Astrocyte (in vitro differentiated cells and primary cell): ENCODE measurements around the gene NAT9. TPM values are rescaled to one million over a fixed set of nuclear protein-coding genes. Genes with fewer than 3 reads are reported as not detected.

Experiments used
- DNase-seq: peaks from one replicate; pipeline ENCODE4 v3.0.0-alpha.2; 2010; ENCODE audit warnings: low read depth
- FAIRE-seq: peaks from 2 replicates; lab custom pipeline; 2011; peaks lifted over from hg19 to GRCh38; lab: Jason Lieb, UNC
- H2AFZ ChIP-seq: 2 replicates; pipeline ENCODE4 v1.6.0; 2012; ENCODE audit warnings: low read depth, low read length, inconsistent platforms
- H3K27ac ChIP-seq: 2 replicates; pipeline ENCODE4 v1.5.1; 2011; ENCODE audit warnings: low read depth, low read length, inconsistent platforms
- H3K27me3 ChIP-seq: 2 replicates; pipeline ENCODE4 v1.6.0; 2011; ENCODE audit warnings: low read length, inconsistent platforms; ENCODE audit not compliant: insufficient read depth
- H3K36me3 ChIP-seq: 2 replicates; pipeline ENCODE4 v1.5.1; 2011; ENCODE audit warnings: low read length, inconsistent platforms; ENCODE audit not compliant: insufficient read depth
- H3K4me1 ChIP-seq: 2 replicates; pipeline ENCODE4 v1.5.1; 2011; ENCODE audit warnings: low read length, inconsistent platforms; ENCODE audit not compliant: insufficient read depth
- H3K4me2 ChIP-seq: 2 replicates; pipeline ENCODE4 v1.6.0; 2012; ENCODE audit warnings: low read length, inconsistent platforms
- H3K4me3 ChIP-seq: 2 replicates; pipeline ENCODE4 v1.5.1; 2011; ENCODE audit warnings: low read depth, mild to moderate bottlenecking, low read length, inconsistent platforms; ENCODE audit not compliant: insufficient read depth
- H3K79me2 ChIP-seq: 2 replicates; pipeline ENCODE4 v1.6.0; 2012; ENCODE audit warnings: mild to moderate bottlenecking, low read length, inconsistent platforms; ENCODE audit not compliant: insufficient read depth
- H3K9ac ChIP-seq: 2 replicates; pipeline ENCODE4 v1.6.0; 2012; ENCODE audit warnings: mild to moderate bottlenecking, low read length, inconsistent platforms
- H3K9me3 ChIP-seq: 2 replicates; pipeline ENCODE4 v1.5.1; 2012; ENCODE audit warnings: low read depth, mild to moderate bottlenecking, low read length, inconsistent platforms; ENCODE audit not compliant: insufficient read depth
- H4K20me1 ChIP-seq: 2 replicates; pipeline ENCODE4 v1.6.0; 2012; ENCODE audit warnings: low read length, inconsistent platforms; ENCODE audit not compliant: insufficient read depth
- H3K27ac Mint-ChIP-seq: one replicate; pipeline ENCODE4 v1.8.0; 2021; ENCODE audit warnings: mild to moderate bottlenecking, mixed read lengths; ENCODE audit not compliant: unreplicated experiment
- H3K27me3 Mint-ChIP-seq: one replicate; pipeline ENCODE4 v1.8.0; 2021; ENCODE audit warnings: low read depth, mixed read lengths; ENCODE audit not compliant: unreplicated experiment
- H3K36me3 Mint-ChIP-seq: one replicate; pipeline ENCODE4 v1.8.0; 2021; ENCODE audit warnings: low read depth, mixed read lengths; ENCODE audit not compliant: unreplicated experiment
- H3K4me1 Mint-ChIP-seq: one replicate; pipeline ENCODE4 v1.8.0; 2021; ENCODE audit warnings: low read depth, mixed read lengths; ENCODE audit not compliant: unreplicated experiment
- H3K4me3 Mint-ChIP-seq: one replicate; pipeline ENCODE4 v1.8.0; 2021; ENCODE audit warnings: mild to moderate bottlenecking, moderate library complexity, mixed read lengths; ENCODE audit not compliant: unreplicated experiment
- H3K9me3 Mint-ChIP-seq: one replicate; pipeline ENCODE4 v1.8.0; 2021; ENCODE audit warnings: mild to moderate bottlenecking, mixed read lengths; ENCODE audit not compliant: unreplicated experiment
- CTCF ChIP-seq: IDR thresholded peaks from 2 replicates; pipeline ENCODE4 v1.5.1; 2011; ENCODE audit warnings: low read depth, mild to moderate bottlenecking, inconsistent platforms, low read length, moderate library complexity; ENCODE audit not compliant: insufficient read depth
- EZH2 ChIP-seq: IDR thresholded peaks from 2 replicates; pipeline ENCODE4 v1.6.1; 2012; ENCODE audit warnings: mild to moderate bottlenecking, low read length, inconsistent platforms; ENCODE audit not compliant: insufficient read depth
- total RNA-seq: library from RNA; stranded (reverse); gene quantifications from 2 replicates; pipeline ENCODE4 v1.2.1, GENCODE V29; 2021

NAT9 gene
- total RNA-seq, 1 donor from 2014 or later = 58.4 TPM

GRCh38 chr17:74742153-74742515 lies 34.0 kb downstream of the NAT9 start:
- TF ChIP-seq CTCF = no peak
- no peak for TF ChIP-seq EZH2
- Histone ChIP-seq H3K36me3 (no peaks in the 10 kb centered on the region), H3K9me3 (no peaks in the 10 kb centered on the region), H4K20me1 (no peaks in the 10 kb centered on the region), H3K27me3 (peaks cover 28% of the 10 kb centered on the region), H3K79me2 (no peaks in the 10 kb centered on the region), H3K27ac (no peak overlapping the region), H3K4me3 (no peak overlapping the region), H3K9ac (no peak overlapping the region), H2AFZ (no peak overlapping the region), H3K4me2 (no peak overlapping the region), H3K4me1 (peaks cover 12% of the 10 kb centered on the region)
- peaks cover 27% of the 10 kb centered on the region for H3K27me3 Mint-ChIP-seq
- H3K4me1 Mint-ChIP-seq = peaks cover 9% of the 10 kb centered on the region
- H3K27ac Mint-ChIP-seq = no peak overlapping the region
- FAIRE-seq = no peak
- no peak for DNase-seq
- H3K9me3 Mint-ChIP-seq = no peaks in the 10 kb centered on the region
- no peaks in the 10 kb centered on the region for H3K36me3 Mint-ChIP-seq
- H3K4me3 Mint-ChIP-seq = no peak overlapping the region

- no peak overlapping the region for H3K27ac Mint-ChIP-seq
- no peaks in the 10 kb centered on the region for H3K36me3 ChIP-seq
- H3K9ac ChIP-seq = no peak overlapping the region
- no peaks in the 10 kb centered on the region for H4K20me1 ChIP-seq
- no peak overlapping the region for H3K4me3 ChIP-seq
- DNase-seq (no peak), FAIRE-seq (no peak)
- H3K79me2 ChIP-seq = no peaks in the 10 kb centered on the region
- peaks cover 39% of the 10 kb centered on the region for H3K27me3 ChIP-seq
- H3K4me1 Mint-ChIP-seq = peaks cover 2% of the 10 kb centered on the region
- peaks cover 12% of the 10 kb centered on the region for H3K4me1 ChIP-seq
- no peaks in the 10 kb centered on the region for H3K9me3 ChIP-seq
- no peaks in the 10 kb centered on the region for H3K9me3 Mint-ChIP-seq
- TF ChIP-seq EZH2 (no peak), CTCF (no peak)
- H2AFZ ChIP-seq = no peak overlapping the region
- no peak overlapping the region for H3K27ac ChIP-seq
- H3K36me3 Mint-ChIP-seq = no peaks in the 10 kb centered on the region
- no peak overlapping the region for H3K4me2 ChIP-seq
- H3K4me3 Mint-ChIP-seq = no peak overlapping the region
- H3K27me3 Mint-ChIP-seq = peaks cover 35% of the 10 kb centered on the region
These were observed 35.3 kb downstream of the NAT9 start for GRCh38 chr17:74740641-74741387.

GRCh38 chr17:74740173-74740572 lies 36.0 kb downstream of the NAT9 start:
- no peaks in the 10 kb centered on the region for H3K9me3 ChIP-seq
- FAIRE-seq (no peak), DNase-seq (no peak)
- H3K4me1 ChIP-seq = peaks cover 12% of the 10 kb centered on the region
- H3K4me3 Mint-ChIP-seq = no peak overlapping the region
- no peaks in the 10 kb centered on the region for H3K79me2 ChIP-seq
- no peaks in the 10 kb centered on the region for H4K20me1 ChIP-seq
- peaks cover 44% of the 10 kb centered on the region for H3K27me3 ChIP-seq
- peaks cover 40% of the 10 kb centered on the region for H3K27me3 Mint-ChIP-seq
- no peak overlapping the region for H3K4me3 ChIP-seq
- peaks cover 2% of the 10 kb centered on the region for H3K4me1 Mint-ChIP-seq
- no peaks in the 10 kb centered on the region for H3K36me3 ChIP-seq
- H3K36me3 Mint-ChIP-seq = no peaks in the 10 kb centered on the region
- H3K27ac Mint-ChIP-seq = no peak overlapping the region
- H3K9ac ChIP-seq = no peak overlapping the region
- H3K9me3 Mint-ChIP-seq = no peaks in the 10 kb centered on the region
- TF ChIP-seq EZH2 (no peak), CTCF (no peak)
- H2AFZ ChIP-seq = no peak overlapping the region
- H3K27ac ChIP-seq = no peak overlapping the region
- no peak overlapping the region for H3K4me2 ChIP-seq
